Progenitor cell of endocrine pancreas (in vitro differentiated cells): ENCODE measurements around the gene NEU3. TPM values are rescaled to one million over a fixed set of nuclear protein-coding genes. Genes with fewer than 3 reads are reported as not detected.

Experiments
- DNase-seq: peaks from one replicate; pipeline ENCODE4 v3.0.0; 2021; ENCODE audit warnings: low spot score; ENCODE audit not compliant: unreplicated experiment
- H3K27ac Mint-ChIP-seq: 2 replicates; pipeline ENCODE4 v1.8.0; 2021; ENCODE audit warnings: mild to moderate bottlenecking, moderate library complexity, mixed read lengths
- H3K27me3 Mint-ChIP-seq: 2 replicates; pipeline ENCODE4 v1.8.0; 2021; ENCODE audit warnings: mixed read lengths
- H3K36me3 Mint-ChIP-seq: 2 replicates; pipeline ENCODE4 v1.8.0; 2022; ENCODE audit warnings: mixed read lengths; ENCODE audit not compliant: insufficient read depth
- H3K4me1 Mint-ChIP-seq: 2 replicates; pipeline ENCODE4 v1.8.0; 2021; ENCODE audit warnings: low read depth, mixed read lengths
- H3K4me3 Mint-ChIP-seq: 2 replicates; pipeline ENCODE4 v1.8.0; 2021; ENCODE audit warnings: low read depth, mild to moderate bottlenecking, moderate library complexity, mixed read lengths
- H3K9me3 Mint-ChIP-seq: 2 replicates; pipeline ENCODE4 v1.8.0; 2021; ENCODE audit warnings: low read depth, mixed read lengths
- CTCF ChIP-seq: fragments of 200-600 bp; sonication (generic); IDR thresholded peaks from one replicate; pipeline ENCODE4 v1.5.0; 2021; ENCODE audit warnings: antibody characterized with exemption, mild to moderate bottlenecking; ENCODE audit not compliant: unreplicated experiment
- long read RNA-seq: library from polyadenylated mRNA; unstranded; transcript quantifications from one replicate; pipeline ENCODE4 v2.0.0, GENCODE V29; 2020
- total RNA-seq: library from RNA; stranded (reverse); gene quantifications from 2 replicates; pipeline ENCODE4 v1.2.1, GENCODE V29; 2021

The NEU3 gene
- 11.2 and 12.6 TPM in 2 replicates for total RNA-seq
- long read RNA-seq, full-length matches to known transcripts, result 6 of 13 reads
- long read RNA-seq, partial matches to known transcripts, result 0 of 13 reads
- long read RNA-seq, other reads (novel, unspliced or antisense), result 7 of 13 reads

GRCh38 chr11:74988541-74989259 lies at the start of gene NEU3:
NEU3 (plus strand) TSS chr11:74988933; CDS start chr11:74989061, 128 bp downstream.
- Mint-ChIP-seq H3K9me3 (no peaks in the 10 kb centered on the region), H3K27me3 (peaks cover 5% of the 10 kb centered on the region), H3K4me1 (peaks cover 28% of the 10 kb centered on the region), H3K27ac (peak within 1 kb of the TSS; percentile 93), H3K36me3 (no peaks in the 10 kb centered on the region), H3K4me3 (peak within 1 kb of the TSS; percentile 96)
- DNase-seq, result peak; percentile 34
- TF ChIP-seq CTCF, result no peak

- Mint-ChIP-seq H3K27ac (no peak overlapping the region), H3K4me1 (no peaks in the 10 kb centered on the region), H3K4me3 (no peak overlapping the region), H3K36me3 (peaks cover 6% of the 10 kb centered on the region), H3K9me3 (no peaks in the 10 kb centered on the region), H3K27me3 (no peaks in the 10 kb centered on the region)
- TF ChIP-seq CTCF, result no peak
- no peak for DNase-seq
Measured at GRCh38 chr11:74941492-74941891, 47.2 kb upstream of the NEU3 start.

DNA sequence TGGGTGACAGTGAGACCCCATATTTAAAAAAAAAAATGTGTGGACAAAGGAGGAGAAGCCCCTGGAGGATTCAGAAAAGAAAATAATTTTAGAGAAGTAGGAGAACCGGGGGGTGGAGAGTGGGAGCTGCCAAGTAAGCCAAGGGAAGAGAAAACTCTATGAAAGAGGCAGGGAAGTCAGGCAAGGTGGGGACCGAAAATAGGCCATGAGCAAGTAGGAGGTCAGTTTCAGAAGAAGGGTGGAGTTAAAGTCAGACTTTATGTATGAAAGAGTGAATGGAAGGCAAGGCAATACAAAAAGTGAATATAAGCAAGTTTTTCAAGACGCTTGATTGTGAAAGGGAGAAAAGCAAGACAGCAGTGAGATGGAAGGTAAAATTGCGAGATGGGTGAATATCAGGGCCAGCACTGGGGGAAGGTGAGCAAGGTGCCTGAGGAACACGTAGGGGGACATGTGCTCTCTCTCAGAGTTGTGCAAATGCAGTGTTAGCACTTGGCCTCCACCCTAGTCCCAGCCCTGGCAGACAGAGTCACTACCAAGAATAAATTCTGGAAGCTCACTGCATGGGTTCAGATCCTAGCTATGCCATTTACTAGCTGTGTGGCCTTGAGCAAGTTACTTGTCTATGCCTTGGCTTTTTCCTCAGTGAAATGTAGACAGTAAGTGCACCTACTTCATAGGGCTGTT lies 46.5 kb upstream of the NEU3 start:
- no peak overlapping the region for H3K27ac Mint-ChIP-seq
- no peak for TF ChIP-seq CTCF
- no peak for DNase-seq
- H3K9me3 Mint-ChIP-seq, result no peaks in the 10 kb centered on the region
- no peaks in the 10 kb centered on the region for H3K27me3 Mint-ChIP-seq
- H3K4me1 Mint-ChIP-seq, result no peaks in the 10 kb centered on the region
- H3K36me3 Mint-ChIP-seq, result peaks cover 3% of the 10 kb centered on the region
- no peak overlapping the region for H3K4me3 Mint-ChIP-seq

- no peak for TF ChIP-seq CTCF
- DNase-seq, result no peak
- H3K27ac Mint-ChIP-seq, result peak overlapping the region; percentile 98
- peaks cover 4% of the 10 kb centered on the region for H3K36me3 Mint-ChIP-seq
- H3K4me1 Mint-ChIP-seq, result peaks cover 21% of the 10 kb centered on the region
- H3K27me3 Mint-ChIP-seq, result no peaks in the 10 kb centered on the region
- peak overlapping the region; percentile 95 for H3K4me3 Mint-ChIP-seq
- no peaks in the 10 kb centered on the region for H3K9me3 Mint-ChIP-seq
Measured at GRCh38 chr11:74948546-74948897, 40.2 kb upstream of the NEU3 start.

DNA sequence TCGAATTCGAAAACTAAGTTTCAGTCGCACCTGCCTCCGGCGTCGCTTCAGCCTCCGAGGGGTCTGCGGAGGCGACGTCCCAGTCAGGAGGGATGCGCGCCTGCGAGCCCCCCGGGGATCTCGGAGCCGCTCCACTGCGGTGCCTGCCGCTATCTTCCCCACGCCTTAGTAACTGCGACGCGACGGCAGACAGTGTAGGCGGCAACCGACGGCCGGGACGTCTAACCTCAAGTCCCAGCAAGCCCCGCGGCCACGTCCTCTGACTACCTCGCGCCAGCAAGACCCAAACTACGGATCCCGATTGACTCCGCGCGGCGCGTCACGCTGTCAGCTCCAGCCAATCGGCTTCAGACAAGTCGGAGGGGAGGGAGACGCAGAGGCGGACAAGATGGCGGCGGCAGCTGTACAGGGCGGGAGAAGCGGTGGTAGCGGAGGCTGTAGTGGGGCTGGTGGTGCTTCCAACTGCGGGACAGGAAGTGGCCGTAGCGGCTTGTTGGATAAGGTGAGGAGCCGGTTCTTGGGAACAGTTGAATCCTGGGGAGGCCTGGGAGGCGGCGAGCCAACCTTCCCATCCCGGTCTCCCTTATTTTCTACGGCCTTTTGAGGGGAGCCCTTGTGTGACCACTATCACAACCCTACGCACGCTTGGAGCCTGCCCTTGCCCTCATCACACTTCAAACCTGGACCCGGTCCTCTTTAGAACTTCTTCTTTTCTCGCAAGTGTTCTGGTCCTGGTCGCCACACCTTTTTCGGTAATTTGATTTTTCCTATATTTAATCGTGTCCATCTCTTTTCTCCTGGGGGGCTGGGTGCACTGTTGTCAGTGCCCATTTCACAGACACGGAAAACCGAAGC lies 39.6 kb upstream of the NEU3 start, which contains the start of the genes SPCS2 and XRRA1:
Gene SPCS2, plus strand, starts transcription at position 369 of the 855 bp plus-strand sequence. Its CDS starts 20 bp downstream, at position 389.
Gene XRRA1, minus strand, starts transcription at position 194 of the 855 bp plus-strand sequence. CDS start 8,213 bp downstream, outside the sequence.
- H3K4me1 Mint-ChIP-seq, result peaks cover 21% of the 10 kb centered on the region
- H3K27ac Mint-ChIP-seq, result peak within 1 kb of the TSS; percentile 98
- H3K36me3 Mint-ChIP-seq, result peaks cover 4% of the 10 kb centered on the region
- H3K9me3 Mint-ChIP-seq, result no peaks in the 10 kb centered on the region
- no peak for TF ChIP-seq CTCF
- H3K27me3 Mint-ChIP-seq, result no peaks in the 10 kb centered on the region
- peak; percentile 92 for DNase-seq
- peak within 1 kb of the TSS; percentile 95 for H3K4me3 Mint-ChIP-seq
